ENCODE measurements around the gene ETV3L.

DNA sequence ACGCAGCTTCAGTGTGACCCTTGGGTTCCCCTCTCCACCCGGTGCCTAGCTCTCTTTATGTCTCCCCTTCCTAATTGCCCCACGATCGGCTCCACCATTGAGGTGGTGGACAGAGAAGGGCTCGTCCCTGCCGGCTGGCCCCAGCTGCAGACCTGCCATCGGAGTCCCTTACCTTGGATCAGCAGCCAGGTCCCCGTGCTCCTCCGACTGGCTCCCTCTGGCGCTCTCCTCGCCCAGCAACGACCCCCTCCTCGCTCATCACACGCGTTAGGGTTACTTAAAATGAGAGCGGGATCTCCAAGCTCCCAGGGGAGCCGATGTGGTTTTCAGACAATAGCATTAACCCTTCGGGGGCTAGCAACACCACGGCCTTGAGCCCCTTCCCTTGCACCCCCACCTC, 8.1 kb upstream of the ETV3L start:
- TF ChIP-seq POLR2AphosphoS5 (IDR thresholded peaks at IDR 0.05; ENCODE audit: low read depth, low read length) (no peak), TAF1 (IDR thresholded peaks at IDR 0.05; ENCODE audit: borderline replicate concordance, insufficient read depth, low read length) (no peak), SIN3A (IDR thresholded peaks at IDR 0.05; ENCODE audit: borderline replicate concordance, insufficient read depth, low read length) (no peak)
- TF ChIP-seq, protein P1, sequence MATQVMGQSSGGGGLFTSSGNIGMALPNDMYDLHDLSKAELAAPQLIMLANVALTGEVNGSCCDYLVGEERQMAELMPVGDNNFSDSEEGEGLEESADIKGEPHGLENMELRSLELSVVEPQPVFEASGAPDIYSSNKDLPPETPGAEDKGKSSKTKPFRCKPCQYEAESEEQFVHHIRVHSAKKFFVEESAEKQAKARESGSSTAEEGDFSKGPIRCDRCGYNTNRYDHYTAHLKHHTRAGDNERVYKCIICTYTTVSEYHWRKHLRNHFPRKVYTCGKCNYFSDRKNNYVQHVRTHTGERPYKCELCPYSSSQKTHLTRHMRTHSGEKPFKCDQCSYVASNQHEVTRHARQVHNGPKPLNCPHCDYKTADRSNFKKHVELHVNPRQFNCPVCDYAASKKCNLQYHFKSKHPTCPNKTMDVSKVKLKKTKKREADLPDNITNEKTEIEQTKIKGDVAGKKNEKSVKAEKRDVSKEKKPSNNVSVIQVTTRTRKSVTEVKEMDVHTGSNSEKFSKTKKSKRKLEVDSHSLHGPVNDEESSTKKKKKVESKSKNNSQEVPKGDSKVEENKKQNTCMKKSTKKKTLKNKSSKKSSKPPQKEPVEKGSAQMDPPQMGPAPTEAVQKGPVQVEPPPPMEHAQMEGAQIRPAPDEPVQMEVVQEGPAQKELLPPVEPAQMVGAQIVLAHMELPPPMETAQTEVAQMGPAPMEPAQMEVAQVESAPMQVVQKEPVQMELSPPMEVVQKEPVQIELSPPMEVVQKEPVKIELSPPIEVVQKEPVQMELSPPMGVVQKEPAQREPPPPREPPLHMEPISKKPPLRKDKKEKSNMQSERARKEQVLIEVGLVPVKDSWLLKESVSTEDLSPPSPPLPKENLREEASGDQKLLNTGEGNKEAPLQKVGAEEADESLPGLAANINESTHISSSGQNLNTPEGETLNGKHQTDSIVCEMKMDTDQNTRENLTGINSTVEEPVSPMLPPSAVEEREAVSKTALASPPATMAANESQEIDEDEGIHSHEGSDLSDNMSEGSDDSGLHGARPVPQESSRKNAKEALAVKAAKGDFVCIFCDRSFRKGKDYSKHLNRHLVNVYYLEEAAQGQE (IDR thresholded peaks at IDR 0.05; ENCODE audit: insufficient read depth in 1 of 2, low read depth in 2 of 2, low read length in 2 of 2): no peak

Measured in PFSK-1 (cell line).